GM21423 (cell line): ENCODE results near the gene IRAK3.

ENCODE experiments used
- ATAC-seq: cut with Tn5 transposase; IDR thresholded peaks from one replicate; pipeline ENCODE4 v1.9.1; 2021; ENCODE audit warnings: mild to moderate bottlenecking, moderate library complexity; ENCODE audit not compliant: unreplicated experiment

IRAK3 gene

GRCh38 chr12:66247741-66248140, 58.7 kb downstream of the IRAK3 start:
- ATAC-seq = no peak

DNA sequence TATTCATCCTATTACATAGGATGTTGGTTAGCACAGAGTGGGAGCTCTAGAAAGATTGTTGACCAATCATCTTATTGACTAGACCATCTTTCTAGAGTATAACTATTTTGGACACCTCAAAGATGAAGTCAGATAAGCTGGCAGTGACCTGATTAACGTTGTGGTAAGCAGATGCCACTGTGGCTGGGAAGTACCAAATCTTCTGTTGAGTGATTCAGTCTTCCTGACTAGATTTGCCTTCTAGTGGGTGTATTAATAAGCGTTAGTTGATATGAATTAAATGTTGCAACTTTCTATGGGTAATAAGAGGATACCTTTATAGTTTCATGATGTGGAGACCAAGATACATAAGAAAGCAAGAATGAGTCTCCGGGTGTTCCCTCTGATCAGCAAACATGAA, 62.0 kb downstream of the IRAK3 start:
- no peak for ATAC-seq

- ATAC-seq = no peak
Measured at GRCh38 chr12:66252771-66253170, 63.8 kb downstream of the IRAK3 start.

GRCh38 chr12:66255737-66256136, 66.7 kb downstream of the IRAK3 start:
- ATAC-seq = no peak

DNA sequence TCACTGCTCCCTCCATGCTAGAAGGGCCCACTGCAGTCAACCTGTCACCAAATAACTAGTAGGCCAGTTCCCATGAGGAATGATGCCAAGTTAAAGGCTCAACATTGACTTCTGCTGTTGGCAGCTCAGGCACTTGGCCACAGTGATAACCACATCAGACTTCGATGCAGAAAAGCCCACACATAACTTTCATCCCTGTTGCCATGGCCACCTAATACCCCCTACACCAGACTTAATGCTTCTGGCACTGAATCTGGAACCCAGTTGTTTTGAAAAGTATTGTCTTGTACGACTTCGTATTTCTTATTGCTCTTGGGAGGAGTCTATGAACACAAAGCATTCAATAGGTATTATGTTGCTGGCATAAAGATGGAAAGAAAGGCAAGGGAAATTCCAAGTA, 69.0 kb downstream of the IRAK3 start:
- ATAC-seq = no peak

- no peak for ATAC-seq
Measured at GRCh38 chr12:66262737-66263136, 73.7 kb downstream of the IRAK3 start.

DNA sequence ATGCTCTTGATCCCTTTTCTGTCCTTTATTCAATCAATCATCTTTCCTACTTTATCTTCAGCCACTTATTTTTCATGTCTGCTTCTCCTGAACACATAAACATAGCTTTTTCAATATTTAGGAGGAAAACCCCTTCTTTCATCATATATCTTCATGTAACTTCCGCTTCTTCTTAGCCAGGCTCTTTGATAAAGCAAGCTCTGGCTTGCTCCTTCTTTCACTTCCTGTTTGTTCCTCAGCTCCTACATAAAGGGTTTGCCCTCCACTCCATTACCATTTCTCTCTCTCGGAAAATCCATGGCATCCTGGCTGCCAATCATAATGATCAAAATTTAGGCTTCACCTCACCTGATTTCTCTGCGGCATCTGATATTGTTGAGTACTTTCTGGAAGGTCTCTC, 79.5 kb downstream of the IRAK3 start:
- no peak for ATAC-seq

DNA sequence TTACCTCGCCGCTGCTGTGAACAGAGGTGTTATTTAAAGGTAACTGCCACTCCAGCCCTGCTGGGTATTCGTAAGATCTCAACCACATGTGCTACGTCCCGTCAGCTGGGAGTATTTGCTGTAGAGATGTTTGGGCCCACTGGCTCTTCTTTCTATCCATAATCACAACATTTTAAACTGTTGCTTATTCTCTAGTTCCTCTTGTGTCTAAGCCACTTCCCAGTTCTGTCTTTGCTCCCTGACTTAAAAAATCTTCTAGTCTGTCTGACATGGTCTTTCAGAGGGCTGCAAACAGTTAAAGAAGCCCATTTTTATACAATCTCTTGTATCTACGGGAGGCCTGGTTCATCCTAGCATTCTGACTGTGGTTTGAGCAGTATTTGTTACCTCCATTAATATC, 80.1 kb downstream of the IRAK3 start:
- ATAC-seq = no peak

DNA sequence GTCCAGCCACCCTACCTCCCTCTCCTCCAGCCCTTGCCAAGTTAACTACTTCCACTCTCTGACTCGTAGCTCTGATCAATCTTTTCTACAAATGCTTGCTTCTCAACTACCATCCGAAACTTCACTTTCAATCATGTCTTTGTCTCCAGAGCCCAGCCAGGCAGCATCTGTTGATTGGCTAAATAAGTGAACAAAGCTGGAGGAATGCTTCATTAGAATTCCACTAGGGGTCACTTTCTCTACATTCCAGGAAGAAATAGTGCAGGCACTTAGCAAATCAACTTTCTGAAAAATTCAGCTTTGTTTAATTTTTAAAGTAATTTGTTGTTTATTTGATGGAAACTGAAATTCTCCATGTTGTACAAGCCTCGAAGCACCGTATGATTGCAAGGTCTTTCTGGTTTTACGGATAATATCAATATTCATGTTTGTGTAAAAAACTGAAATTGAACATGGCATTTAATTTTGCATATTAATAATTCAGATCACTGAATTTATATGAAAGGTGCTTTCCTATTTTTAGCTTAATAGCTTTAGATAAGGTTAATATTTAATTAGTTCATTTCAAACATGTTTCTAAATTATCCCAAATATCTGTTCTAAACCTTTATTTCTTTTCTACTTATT, 80.9 kb downstream of the IRAK3 start:
- ATAC-seq = peak; percentile 47

GRCh38 chr12:66270613-66271012, 81.6 kb downstream of the IRAK3 start:
- ATAC-seq = no peak

DNA sequence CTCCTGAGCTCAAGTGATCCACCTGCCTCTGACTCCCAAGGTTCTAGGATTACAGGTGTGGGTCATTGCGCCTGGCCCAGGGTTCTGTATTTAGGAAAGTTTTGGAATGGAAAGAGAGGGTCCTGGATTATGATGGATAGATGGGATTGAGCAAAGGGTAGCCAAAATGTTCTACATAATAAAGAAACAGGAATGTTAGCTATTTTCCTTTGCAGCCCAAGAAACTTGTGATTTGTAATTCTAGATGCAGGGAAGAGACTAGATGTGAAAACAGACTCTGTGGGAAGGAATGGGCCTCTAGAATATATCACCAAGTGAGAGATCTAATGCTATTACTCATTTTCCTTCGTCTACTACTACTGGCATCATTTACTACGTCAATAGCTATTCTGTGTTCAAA, 83.6 kb downstream of the IRAK3 start:
- no peak for ATAC-seq

- no peak for ATAC-seq
Measured at GRCh38 chr12:66273147-66273546, 84.1 kb downstream of the IRAK3 start.

GRCh38 chr12:66275040-66275439, 86.0 kb downstream of the IRAK3 start:
- ATAC-seq = no peak

GRCh38 chr12:66279123-66279712, 90.2 kb downstream of the IRAK3 start:
- ATAC-seq = no peak

DNA sequence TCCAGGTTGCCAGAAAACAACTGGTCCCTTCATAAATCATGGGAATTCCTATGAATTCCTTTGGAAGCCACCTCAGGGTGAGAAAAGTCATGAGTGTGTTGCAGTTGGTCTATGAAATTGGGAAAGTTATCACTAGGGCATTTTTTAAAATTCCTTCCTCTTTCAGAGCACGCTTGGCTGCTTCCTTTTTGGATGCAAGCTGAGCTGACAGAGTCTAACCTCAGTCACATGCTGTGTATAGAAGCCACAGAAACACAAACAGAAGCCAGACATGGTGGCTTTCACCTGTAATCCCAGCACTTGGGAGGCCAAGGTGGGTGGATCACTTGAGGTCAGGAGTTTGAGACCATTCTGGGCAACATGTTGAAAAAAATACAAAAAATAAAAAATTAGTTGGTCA, 91.5 kb downstream of the IRAK3 start:
- no peak for ATAC-seq

DNA sequence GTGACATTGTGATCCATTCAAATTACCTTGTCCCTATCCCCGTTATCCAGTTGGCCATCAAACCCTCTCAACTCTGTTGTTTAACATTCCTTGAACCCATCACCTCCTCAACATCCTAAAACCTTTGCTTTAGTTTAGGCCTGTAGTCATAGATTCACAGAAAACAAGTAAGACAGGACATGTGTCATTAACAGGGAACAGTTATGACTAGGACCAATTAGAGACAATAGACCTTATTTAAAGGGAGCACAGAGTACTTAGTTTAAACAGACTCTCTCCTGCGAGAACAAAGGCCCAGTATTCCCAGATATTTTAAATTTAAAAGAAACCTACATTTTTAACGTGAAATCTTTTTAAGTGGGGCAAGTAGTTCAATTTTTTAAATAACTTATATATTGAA, 93.2 kb downstream of the IRAK3 start:
- no peak for ATAC-seq

- ATAC-seq = no peak
Measured at GRCh38 chr12:66287275-66287674, 98.3 kb downstream of the IRAK3 start.

GRCh38 chr12:66288121-66288520, 99.1 kb downstream of the IRAK3 start:
- no peak for ATAC-seq

DNA sequence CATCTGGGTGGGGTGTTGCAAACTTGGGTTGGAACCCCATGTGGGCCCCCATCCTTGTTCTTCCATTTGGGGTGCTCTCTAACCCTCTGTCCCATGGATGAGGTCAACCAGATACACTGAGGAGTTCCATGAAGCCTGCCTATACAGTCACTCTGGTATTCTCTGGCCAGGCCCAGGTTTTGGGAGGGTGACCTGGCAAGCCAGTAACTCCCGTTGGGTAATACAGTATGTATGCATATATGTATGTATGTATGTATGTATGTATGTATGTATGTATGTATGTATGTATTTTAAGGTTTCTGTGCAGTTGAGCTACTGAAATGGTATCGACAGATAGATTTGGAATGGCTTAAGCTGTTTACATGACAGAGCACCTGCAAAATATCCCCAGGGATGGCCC, 100.5 kb downstream of the IRAK3 start:
- ATAC-seq = no peak

DNA sequence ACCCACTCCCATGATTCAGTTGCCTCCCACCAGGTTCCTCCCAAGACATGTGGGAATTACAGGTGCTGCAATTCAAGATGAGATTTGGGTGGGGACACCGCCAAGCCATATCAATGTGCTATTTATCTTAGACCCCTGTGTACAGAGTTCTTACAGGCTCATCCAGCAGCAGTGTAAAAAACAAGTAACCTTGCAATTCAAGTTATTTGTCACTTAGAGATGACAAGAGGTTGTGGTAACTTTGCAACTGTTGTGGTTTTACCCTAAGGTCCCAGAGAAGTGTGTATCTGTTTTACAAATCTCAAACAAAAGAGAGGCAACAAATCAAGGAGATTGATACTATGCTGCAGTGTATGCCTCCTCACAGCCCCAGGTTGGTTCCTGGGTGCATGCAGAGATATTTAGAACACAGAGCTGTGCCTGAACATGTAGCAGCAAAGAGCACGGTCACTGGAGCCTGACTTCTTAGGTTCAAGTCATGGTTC, 101.7 kb downstream of the IRAK3 start:
- ATAC-seq = no peak

- no peak for ATAC-seq
Measured at GRCh38 chr12:66296176-66296683, 107.2 kb downstream of the IRAK3 start.

DNA sequence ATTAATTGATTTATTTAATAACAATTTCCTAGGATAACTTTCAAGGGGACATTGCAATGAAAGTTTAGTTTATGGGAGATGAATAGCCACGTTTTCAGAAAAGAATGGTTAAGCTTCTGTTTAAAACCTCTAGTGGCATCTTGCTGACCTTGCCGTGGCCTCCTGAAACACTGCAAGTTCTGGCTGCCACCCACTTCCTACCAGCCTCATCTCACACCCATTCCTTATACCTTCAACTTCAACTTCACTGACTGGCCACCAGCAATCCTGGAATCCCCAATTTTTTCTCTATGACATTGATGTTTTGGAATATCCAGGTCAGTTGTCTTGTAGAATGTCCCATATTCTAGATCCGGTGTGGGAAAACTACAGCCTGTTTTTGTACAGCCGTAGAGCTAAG, 108.1 kb downstream of the IRAK3 start:
- no peak for ATAC-seq

DNA sequence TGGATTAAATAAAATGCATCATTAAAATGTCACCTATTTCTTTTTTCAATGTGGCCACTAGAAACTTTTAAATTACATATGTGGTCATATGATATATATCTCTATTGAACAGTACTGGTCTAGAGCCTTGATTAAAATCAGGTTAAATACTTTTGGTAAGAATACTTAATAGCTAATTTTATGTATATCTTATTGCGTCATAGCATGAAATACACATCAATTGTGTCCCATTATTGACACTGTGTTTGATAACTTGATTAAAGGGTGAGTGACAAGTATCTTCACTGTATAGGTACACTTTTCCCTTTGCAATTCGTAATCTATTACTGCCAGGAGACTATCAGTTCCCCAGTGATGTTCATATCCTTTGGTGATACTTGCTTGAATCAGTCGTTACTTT, 108.9 kb downstream of the IRAK3 start:
- ATAC-seq = no peak
